SU-DHL-6 (cell line): Measurements from ENCODE around the gene TRMT10A.
"Not testable (repeated sequence)": the region's sequence is repeated elsewhere in the genome, so short reads cannot be mapped to it uniquely, and the experiment has no call there.

Source experiments
- EZH2phosphoT487 ChIP-seq: fragments of 200-600 bp; sonication (generic), shearing (Covaris generic); conservative IDR thresholded peaks from 2 replicates; pipeline ENCODE4 v1.6.1; 2018; ENCODE audit warnings: mild to moderate bottlenecking, antibody characterized with exemption, low read length, moderate library complexity, mixed read lengths
- TF ChIP-seq, protein P1 (sequence below): fragments of 200-600 bp; sonication (generic); IDR thresholded peaks from one replicate; pipeline ENCODE4 v1.5.1; 2017; ENCODE audit warnings: antibody characterized with exemption, mild to moderate bottlenecking, low read length, moderate library complexity; ENCODE audit not compliant: insufficient read depth, poor library complexity, severe bottlenecking

DNA sequence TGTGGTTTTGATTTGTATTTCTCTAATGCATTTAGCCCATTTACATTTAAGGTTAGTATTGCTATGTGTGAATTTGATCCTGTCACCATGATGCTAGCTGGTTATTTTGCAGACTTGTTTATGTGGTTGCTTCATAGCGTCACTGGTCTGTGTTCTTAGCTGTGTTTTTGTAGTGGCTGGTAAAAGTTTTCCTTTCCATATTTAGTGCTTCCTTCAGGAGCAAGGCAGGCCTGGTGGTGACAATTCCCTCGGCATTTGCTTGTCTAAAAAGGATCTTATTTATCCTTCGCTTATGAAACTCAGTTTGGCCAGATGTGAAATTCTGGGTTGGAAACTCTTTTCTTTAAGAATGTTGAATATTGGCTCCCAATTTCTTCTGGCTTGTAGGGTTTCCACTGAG lies 29.1 kb downstream of the TRMT10A start:
- TF ChIP-seq, protein P1, sequence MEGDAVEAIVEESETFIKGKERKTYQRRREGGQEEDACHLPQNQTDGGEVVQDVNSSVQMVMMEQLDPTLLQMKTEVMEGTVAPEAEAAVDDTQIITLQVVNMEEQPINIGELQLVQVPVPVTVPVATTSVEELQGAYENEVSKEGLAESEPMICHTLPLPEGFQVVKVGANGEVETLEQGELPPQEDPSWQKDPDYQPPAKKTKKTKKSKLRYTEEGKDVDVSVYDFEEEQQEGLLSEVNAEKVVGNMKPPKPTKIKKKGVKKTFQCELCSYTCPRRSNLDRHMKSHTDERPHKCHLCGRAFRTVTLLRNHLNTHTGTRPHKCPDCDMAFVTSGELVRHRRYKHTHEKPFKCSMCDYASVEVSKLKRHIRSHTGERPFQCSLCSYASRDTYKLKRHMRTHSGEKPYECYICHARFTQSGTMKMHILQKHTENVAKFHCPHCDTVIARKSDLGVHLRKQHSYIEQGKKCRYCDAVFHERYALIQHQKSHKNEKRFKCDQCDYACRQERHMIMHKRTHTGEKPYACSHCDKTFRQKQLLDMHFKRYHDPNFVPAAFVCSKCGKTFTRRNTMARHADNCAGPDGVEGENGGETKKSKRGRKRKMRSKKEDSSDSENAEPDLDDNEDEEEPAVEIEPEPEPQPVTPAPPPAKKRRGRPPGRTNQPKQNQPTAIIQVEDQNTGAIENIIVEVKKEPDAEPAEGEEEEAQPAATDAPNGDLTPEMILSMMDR = not testable (repeated sequence)
- TF ChIP-seq EZH2phosphoT487 = not testable (repeated sequence)
